MCF 10A (cell line): ENCODE results near the gene CCM2L. TPM values are rescaled to one million over a fixed set of nuclear protein-coding genes. Genes with fewer than 3 reads are reported as not detected.

Experiments used
- BruUV-seq: library from RNA; stranded (reverse); fragments of 400-500 nt; replicated peaks from 2 replicates; lab custom pipeline; 2021; lab: Mats Ljungman, UMichigan
- CTCF ChIA-PET: fragments of 300-600 bp; sonication (Branson Sonifier 250); formaldehyde crosslinking; extraction: SDS; loops from one replicate; lab custom pipeline; 2021; ENCODE audit warnings: antibody characterized with exemption, inconsistent platforms; lab: Yijun Ruan, JAX
- POLR2A ChIA-PET: fragments of 300-600, 350-650 bp; sonication (Branson Sonifier 250); formaldehyde crosslinking; extraction: SDS; loops from one replicate; lab custom pipeline; 2020; ENCODE audit warnings: antibody characterized with exemption, inconsistent platforms; lab: Yijun Ruan, JAX
- DNase-seq: peaks from one replicate; pipeline ENCODE4 v3.0.0-alpha.2; 2018; ENCODE audit not compliant: unreplicated experiment
- H3K27ac Mint-ChIP-seq: one replicate; pipeline ENCODE4 v1.8.0; 2022; ENCODE audit warnings: mild to moderate bottlenecking, low read depth, mixed read lengths; ENCODE audit not compliant: unreplicated experiment
- H3K27me3 Mint-ChIP-seq: one replicate; pipeline ENCODE4 v1.8.0; 2022; ENCODE audit warnings: mixed read lengths; ENCODE audit not compliant: insufficient read depth, unreplicated experiment
- H3K36me3 Mint-ChIP-seq: one replicate; pipeline ENCODE4 v1.8.0; 2022; ENCODE audit warnings: mild to moderate bottlenecking, moderate library complexity, mixed read lengths; ENCODE audit not compliant: insufficient read depth, unreplicated experiment
- H3K4me1 Mint-ChIP-seq: one replicate; pipeline ENCODE4 v1.8.0; 2022; ENCODE audit warnings: mixed read lengths; ENCODE audit not compliant: insufficient read depth, unreplicated experiment
- H3K4me3 Mint-ChIP-seq: one replicate; pipeline ENCODE4 v1.8.0; 2022; ENCODE audit warnings: mild to moderate bottlenecking, moderate library complexity, mixed read lengths; ENCODE audit not compliant: unreplicated experiment
- H3K9me3 Mint-ChIP-seq: one replicate; pipeline ENCODE4 v1.8.0; 2022; ENCODE audit warnings: mixed read lengths; ENCODE audit not compliant: unreplicated experiment
- intact Hi-C: fragments of 100-400 bp; cut with micrococcal nuclease; formaldehyde crosslinking; loops from 2 replicates; pipeline ENCODE4 v1.14.1; 2022
- total RNA-seq: library from RNA; stranded (reverse); gene quantifications from 2 replicates; pipeline ENCODE4 v1.2.3, GENCODE V29; 2022
- TF ChIP-seq, protein P1 (sequence below): fragments of 200-600 bp; IDR thresholded peaks from one replicate; pipeline ENCODE4 v1.8.0; 2022; ENCODE audit warnings: antibody characterized with exemption, mild to moderate bottlenecking; ENCODE audit not compliant: unreplicated experiment

The CCM2L gene
- total RNA-seq, 1 experiment from 2014 or later, result not detected

DNA sequence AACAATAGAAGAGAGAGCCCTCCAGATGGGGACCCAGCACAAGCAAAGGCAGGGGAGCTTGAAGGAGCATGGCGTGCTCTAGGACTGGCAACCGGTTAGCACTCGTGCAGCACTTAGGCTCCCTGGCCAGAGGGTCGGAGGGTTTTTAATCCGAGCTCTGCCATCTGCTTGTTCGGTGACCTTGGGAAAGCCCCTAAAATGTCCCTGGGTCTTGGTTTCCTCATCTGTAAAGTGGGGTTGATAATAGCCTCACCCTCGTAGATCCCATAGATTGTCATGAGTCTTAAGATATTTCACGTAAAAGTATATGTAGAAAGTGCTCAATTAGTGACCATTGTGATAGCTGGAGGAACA is 25.2 kb downstream of the CCM2L start:
- Mint-ChIP-seq H3K4me1 (peaks cover 15% of the 10 kb centered on the region), H3K9me3 (no peaks in the 10 kb centered on the region), H3K27me3 (peaks cover 63% of the 10 kb centered on the region), H3K4me3 (no peak overlapping the region), H3K27ac (no peak overlapping the region), H3K36me3 (no peaks in the 10 kb centered on the region)
- intact Hi-C loops, result loop anchor here (2.0 kb wide), 1 partner anchor 57 kb away; no protein-coding TSS in a partner anchor
- BruUV-seq, result no TSS peak
- no peak for DNase-seq
- ChIA-PET CTCF (interaction anchor here (1.1 to 12.2 kb wide), 11 partner anchors 18 to 473 kb away, joined by 3 to 180 read pairs (median 4); no protein-coding TSS in a partner anchor), POLR2A (no interaction called here)
- TF ChIP-seq, protein P1, sequence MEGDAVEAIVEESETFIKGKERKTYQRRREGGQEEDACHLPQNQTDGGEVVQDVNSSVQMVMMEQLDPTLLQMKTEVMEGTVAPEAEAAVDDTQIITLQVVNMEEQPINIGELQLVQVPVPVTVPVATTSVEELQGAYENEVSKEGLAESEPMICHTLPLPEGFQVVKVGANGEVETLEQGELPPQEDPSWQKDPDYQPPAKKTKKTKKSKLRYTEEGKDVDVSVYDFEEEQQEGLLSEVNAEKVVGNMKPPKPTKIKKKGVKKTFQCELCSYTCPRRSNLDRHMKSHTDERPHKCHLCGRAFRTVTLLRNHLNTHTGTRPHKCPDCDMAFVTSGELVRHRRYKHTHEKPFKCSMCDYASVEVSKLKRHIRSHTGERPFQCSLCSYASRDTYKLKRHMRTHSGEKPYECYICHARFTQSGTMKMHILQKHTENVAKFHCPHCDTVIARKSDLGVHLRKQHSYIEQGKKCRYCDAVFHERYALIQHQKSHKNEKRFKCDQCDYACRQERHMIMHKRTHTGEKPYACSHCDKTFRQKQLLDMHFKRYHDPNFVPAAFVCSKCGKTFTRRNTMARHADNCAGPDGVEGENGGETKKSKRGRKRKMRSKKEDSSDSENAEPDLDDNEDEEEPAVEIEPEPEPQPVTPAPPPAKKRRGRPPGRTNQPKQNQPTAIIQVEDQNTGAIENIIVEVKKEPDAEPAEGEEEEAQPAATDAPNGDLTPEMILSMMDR, result no peak

GRCh38 chr20:32036252-32036651 is 26.0 kb downstream of the CCM2L start:
- intact Hi-C loops, result no loop called here
- Mint-ChIP-seq H3K27ac (no peak overlapping the region), H3K27me3 (peaks cover 71% of the 10 kb centered on the region), H3K9me3 (no peaks in the 10 kb centered on the region), H3K4me1 (peaks cover 15% of the 10 kb centered on the region), H3K36me3 (no peaks in the 10 kb centered on the region), H3K4me3 (no peak overlapping the region)
- DNase-seq, result no peak
- TF ChIP-seq, protein P1, result no peak
- CTCF ChIA-PET, result interaction anchor here (0.9 to 12.2 kb wide), 5 partner anchors 29 to 190 kb away, joined by 3 to 180 read pairs (median 5); no protein-coding TSS in a partner anchor
- TSS peak; percentile 48 for BruUV-seq
- POLR2A ChIA-PET, result no interaction called here

DNA sequence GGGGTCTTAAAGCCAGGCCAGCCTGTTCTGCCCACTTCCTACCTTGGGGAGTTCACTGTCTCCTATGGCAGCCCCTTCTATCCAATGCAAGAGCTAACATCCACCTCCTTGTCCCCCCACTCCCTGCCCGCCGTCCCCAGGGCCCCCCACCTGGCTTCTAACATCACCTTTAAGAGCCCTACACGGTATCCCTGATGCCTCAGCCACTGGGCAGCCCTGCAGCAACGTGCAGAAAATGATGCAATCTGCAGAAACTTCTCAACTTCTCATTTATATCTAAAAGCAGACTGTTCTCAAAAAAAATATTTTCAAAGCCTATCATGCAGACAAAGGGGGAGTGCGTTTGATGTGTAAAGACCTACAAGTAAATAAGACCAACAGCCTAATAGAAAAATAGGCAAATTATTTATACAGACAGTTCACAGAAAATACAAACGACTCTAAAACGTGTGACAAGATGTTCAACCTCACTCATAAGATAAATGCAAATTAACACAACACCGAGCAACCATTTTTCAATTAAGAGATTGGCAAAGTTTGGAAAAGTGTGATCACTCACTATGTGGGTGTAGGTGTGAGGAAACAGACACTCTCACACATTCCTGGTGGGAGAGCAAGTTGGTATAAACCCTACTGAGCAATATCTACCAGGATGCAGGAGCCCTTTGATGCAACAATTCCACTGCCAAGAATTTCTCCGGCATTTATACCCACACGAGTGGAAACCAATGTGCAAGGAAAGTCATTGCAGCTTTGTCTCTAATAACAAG is 26.7 kb downstream of the CCM2L start:
- no peaks in the 10 kb centered on the region for H3K9me3 Mint-ChIP-seq
- no peaks in the 10 kb centered on the region for H3K36me3 Mint-ChIP-seq
- BruUV-seq, result no TSS peak
- H3K27me3 Mint-ChIP-seq, result peaks cover 75% of the 10 kb centered on the region
- DNase-seq, result no peak
- CTCF ChIA-PET, result interaction anchor here (0.6 to 12.2 kb wide), 6 partner anchors 54 to 474 kb away, joined by 3 to 180 read pairs (median 3); no protein-coding TSS in a partner anchor
- POLR2A ChIA-PET, result interaction anchor here (0.6 kb wide), 1 partner anchor 47 kb away, joined by 4 read pairs; no protein-coding TSS in a partner anchor
- intact Hi-C loops, result no loop called here
- H3K4me3 Mint-ChIP-seq, result no peak overlapping the region
- no peak overlapping the region for H3K27ac Mint-ChIP-seq
- TF ChIP-seq, protein P1, result no peak
- peaks cover 15% of the 10 kb centered on the region for H3K4me1 Mint-ChIP-seq

DNA sequence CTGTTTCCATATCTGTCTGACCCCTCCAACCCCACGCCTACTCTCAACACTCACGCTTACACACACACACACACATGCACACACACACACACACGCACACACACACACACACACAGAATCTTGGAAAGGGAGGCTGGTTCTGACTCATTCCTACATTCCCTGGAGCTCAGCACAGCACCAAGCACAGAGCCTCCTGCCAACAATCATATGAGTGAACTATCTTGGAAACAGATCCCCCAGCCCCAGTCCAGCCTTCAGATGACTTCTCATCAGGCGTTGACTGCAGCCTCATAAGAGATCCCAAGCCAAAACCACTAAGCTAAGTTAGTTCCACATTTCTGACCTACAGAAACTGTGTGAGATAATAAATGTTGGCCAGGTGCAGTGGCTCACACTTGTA is 27.7 kb downstream of the CCM2L start:
- H3K4me1 Mint-ChIP-seq, result peaks cover 15% of the 10 kb centered on the region
- H3K4me3 Mint-ChIP-seq, result no peak overlapping the region
- no peaks in the 10 kb centered on the region for H3K36me3 Mint-ChIP-seq
- no peaks in the 10 kb centered on the region for H3K9me3 Mint-ChIP-seq
- TF ChIP-seq, protein P1, result no peak
- no peak overlapping the region for H3K27ac Mint-ChIP-seq
- POLR2A ChIA-PET, result no interaction called here
- peaks cover 74% of the 10 kb centered on the region for H3K27me3 Mint-ChIP-seq
- CTCF ChIA-PET, result interaction anchor here (0.6 to 12.2 kb wide), 7 partner anchors 9 to 1231 kb away, joined by 3 to 180 read pairs (median 3); partner anchors contain the start of gene PDRG1
- intact Hi-C loops, result no loop called here
- BruUV-seq, result no TSS peak
- DNase-seq, result peak; percentile 35
